Measurements from ENCODE around the gene ROPN1L.

DNA sequence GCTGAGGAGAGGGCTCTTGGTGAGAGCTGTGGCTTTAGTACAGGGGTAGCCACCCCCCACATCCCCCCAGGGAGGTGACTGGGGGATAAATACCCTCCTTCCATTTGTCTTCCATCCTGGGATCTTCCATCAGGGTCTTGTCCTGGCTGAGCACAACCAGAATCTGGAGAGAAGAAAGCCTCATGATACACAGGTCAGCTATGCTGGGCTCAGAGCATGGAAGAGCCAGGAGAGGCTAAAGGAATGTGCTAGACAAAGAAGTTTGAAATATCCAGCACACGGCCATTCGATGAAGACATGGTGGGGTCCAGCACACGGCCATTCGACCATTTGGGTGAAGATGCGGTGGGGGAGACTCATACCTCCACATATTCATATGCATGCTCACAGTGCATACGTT is 30.0 kb downstream of the ROPN1L start:
- TF ChIP-seq, protein P1, sequence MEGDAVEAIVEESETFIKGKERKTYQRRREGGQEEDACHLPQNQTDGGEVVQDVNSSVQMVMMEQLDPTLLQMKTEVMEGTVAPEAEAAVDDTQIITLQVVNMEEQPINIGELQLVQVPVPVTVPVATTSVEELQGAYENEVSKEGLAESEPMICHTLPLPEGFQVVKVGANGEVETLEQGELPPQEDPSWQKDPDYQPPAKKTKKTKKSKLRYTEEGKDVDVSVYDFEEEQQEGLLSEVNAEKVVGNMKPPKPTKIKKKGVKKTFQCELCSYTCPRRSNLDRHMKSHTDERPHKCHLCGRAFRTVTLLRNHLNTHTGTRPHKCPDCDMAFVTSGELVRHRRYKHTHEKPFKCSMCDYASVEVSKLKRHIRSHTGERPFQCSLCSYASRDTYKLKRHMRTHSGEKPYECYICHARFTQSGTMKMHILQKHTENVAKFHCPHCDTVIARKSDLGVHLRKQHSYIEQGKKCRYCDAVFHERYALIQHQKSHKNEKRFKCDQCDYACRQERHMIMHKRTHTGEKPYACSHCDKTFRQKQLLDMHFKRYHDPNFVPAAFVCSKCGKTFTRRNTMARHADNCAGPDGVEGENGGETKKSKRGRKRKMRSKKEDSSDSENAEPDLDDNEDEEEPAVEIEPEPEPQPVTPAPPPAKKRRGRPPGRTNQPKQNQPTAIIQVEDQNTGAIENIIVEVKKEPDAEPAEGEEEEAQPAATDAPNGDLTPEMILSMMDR (IDR thresholded peaks at IDR 0.05): no peak
- TF ChIP-seq EZH2 (IDR thresholded peaks at IDR 0.05; ENCODE audit: borderline replicate concordance, insufficient read depth, low read depth, low read length, poor library complexity, severe bottlenecking): no peak
